Measurements from ENCODE around the gene ATP6AP2. TPM values are rescaled to one million over a fixed set of nuclear protein-coding genes. Genes with fewer than 3 reads are reported as not detected.

The ATP6AP2 gene
- total RNA-seq, 1 experiment from 2014 or later = 78.7 TPM

DNA sequence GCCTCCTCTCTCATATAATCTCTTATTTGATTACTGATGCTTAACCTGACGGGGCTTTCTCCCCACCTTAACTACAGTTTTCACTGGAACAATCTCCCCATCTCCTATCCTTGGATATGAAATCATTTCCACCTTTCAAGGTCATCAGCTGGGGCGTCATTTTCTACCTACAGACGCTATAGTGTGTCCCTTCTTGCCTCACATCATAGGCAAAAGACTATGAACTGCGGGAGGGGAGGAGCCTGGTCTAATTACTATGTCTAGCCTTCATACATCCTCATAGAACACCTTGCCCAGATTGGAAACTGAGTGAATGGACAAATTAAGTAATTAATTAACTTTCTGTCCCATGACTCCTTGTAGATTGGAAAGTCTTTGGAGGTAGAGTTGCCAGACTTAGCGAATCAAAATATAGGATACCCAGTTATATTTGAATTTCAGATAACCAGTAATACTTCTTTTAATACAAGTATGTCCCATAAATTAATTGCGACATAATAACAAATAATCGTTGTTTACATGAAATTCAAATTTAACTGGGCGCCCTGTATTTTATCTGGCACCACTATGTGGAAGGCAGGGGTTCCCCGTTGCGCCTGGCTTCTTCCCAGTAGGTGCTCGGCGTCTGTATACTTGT is 752 bp upstream of the ATP6AP2 start:
- H3K27me3 Mint-ChIP-seq (ENCODE audit: low read depth) = no peaks in the 10 kb centered on the region
- H3K36me3 Mint-ChIP-seq = no peaks in the 10 kb centered on the region
- peak; percentile 28 for ATAC-seq
- no peak for DNase-seq (ENCODE audit: low spot score)
- ChIA-PET POLR2A (no interaction called here), CTCF (interaction anchor here (0.6 to 0.8 kb wide), 2 partner anchors 36 to 796 kb away, joined by 3 read pairs; no protein-coding TSS in a partner anchor)
- TF ChIP-seq MXD4 (CRISPR knock-in tag; IDR thresholded peaks at IDR 0.05; ENCODE audit: borderline replicate concordance) (no peak), FOXP1 (CRISPR knock-in tag; IDR thresholded peaks at IDR 0.05; ENCODE audit: borderline replicate concordance) (no peak), ZNF416 (CRISPR knock-in tag; IDR thresholded peaks at IDR 0.05) (no peak), ZNF263 (CRISPR knock-in tag; IDR thresholded peaks at IDR 0.05; ENCODE audit: low read depth) (no peak), TP53 (CRISPR knock-in tag; IDR thresholded peaks at IDR 0.05) (no peak), CREM (CRISPR knock-in tag; IDR thresholded peaks at IDR 0.05) (no peak)
- TF ChIP-seq, protein P1, sequence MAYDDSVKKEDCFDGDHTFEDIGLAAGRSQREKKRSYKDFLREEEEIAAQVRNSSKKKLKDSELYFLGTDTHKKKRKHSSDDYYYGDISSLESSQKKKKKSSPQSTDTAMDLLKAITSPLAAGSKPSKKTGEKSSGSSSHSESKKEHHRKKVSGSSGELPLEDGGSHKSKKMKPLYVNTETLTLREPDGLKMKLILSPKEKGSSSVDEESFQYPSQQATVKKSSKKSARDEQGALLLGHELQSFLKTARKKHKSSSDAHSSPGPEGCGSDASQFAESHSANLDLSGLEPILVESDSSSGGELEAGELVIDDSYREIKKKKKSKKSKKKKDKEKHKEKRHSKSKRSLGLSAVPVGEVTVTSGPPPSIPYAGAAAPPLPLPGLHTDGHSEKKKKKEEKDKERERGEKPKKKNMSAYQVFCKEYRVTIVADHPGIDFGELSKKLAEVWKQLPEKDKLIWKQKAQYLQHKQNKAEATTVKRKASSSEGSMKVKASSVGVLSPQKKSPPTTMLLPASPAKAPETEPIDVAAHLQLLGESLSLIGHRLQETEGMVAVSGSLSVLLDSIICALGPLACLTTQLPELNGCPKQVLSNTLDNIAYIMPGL (CRISPR knock-in tag; IDR thresholded peaks at IDR 0.05) = no peak
- TF ChIP-seq, protein P2, sequence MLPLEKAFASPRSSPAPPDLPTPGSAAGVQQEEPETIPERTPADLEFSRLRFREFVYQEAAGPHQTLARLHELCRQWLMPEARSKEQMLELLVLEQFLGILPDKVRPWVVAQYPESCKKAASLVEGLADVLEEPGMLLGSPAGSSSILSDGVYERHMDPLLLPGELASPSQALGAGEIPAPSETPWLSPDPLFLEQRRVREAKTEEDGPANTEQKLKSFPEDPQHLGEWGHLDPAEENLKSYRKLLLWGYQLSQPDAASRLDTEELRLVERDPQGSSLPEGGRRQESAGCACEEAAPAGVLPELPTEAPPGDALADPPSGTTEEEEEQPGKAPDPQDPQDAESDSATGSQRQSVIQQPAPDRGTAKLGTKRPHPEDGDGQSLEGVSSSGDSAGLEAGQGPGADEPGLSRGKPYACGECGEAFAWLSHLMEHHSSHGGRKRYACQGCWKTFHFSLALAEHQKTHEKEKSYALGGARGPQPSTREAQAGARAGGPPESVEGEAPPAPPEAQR (CRISPR knock-in tag; IDR thresholded peaks at IDR 0.05) = no peak
- TF ChIP-seq, protein P3, sequence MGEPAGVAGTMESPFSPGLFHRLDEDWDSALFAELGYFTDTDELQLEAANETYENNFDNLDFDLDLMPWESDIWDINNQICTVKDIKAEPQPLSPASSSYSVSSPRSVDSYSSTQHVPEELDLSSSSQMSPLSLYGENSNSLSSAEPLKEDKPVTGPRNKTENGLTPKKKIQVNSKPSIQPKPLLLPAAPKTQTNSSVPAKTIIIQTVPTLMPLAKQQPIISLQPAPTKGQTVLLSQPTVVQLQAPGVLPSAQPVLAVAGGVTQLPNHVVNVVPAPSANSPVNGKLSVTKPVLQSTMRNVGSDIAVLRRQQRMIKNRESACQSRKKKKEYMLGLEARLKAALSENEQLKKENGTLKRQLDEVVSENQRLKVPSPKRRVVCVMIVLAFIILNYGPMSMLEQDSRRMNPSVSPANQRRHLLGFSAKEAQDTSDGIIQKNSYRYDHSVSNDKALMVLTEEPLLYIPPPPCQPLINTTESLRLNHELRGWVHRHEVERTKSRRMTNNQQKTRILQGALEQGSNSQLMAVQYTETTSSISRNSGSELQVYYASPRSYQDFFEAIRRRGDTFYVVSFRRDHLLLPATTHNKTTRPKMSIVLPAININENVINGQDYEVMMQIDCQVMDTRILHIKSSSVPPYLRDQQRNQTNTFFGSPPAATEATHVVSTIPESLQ (CRISPR knock-in tag; IDR thresholded peaks at IDR 0.05) = no peak
- H3K27ac Mint-ChIP-seq = peak overlapping the region; percentile 91; the same call in 1 of the 2 replicates
- peak overlapping the region; percentile 80 for H3K4me3 Mint-ChIP-seq
- no peaks in the 10 kb centered on the region for H3K9me3 Mint-ChIP-seq
- peaks cover 8% of the 10 kb centered on the region for H3K4me1 Mint-ChIP-seq

DNA sequence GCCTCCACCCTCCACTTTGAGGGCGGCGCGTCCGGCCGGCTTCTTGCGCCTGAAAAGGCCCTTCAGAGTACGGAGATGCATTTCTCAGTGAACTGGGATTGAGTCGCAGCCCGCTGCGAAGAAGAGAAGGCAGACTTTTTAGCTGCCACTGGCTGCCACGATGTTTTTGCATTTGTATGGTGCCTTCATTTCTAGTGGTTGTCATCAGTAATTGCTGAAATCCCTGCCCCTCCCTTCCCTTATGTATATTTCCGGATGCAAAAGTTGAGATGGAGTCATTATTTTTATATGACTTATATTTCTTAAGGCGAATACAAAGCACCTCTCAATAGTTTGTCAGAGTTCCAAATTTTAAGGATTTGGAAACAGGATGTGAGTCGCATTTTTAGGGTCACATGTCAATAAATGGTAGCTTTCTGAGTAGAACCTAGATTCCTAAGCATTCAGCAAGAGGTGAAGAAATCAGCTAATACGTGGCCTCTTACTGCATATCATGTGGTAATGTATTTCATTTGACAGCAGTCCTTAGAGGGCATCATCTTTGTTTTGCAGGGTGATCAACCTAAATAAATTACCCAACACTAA is 658 bp downstream of the ATP6AP2 start:
- H3K9me3 Mint-ChIP-seq = no peaks in the 10 kb centered on the region
- ATAC-seq (no peak), DNase-seq (ENCODE audit: low spot score) (no peak)
- ChIA-PET POLR2A (interaction anchor here (0.6 kb wide), 1 partner anchor 823 kb away, joined by 5 read pairs; no protein-coding TSS in a partner anchor), CTCF (interaction anchor here (1.0 to 1.6 kb wide), 2 partner anchors 37 to 67 kb away, joined by 3 to 4 read pairs; partner anchors contain the start of gene CXorf38)
- peak overlapping the region; percentile 65 for H3K4me3 Mint-ChIP-seq
- H3K4me1 Mint-ChIP-seq = peaks cover 8% of the 10 kb centered on the region
- no peaks in the 10 kb centered on the region for H3K27me3 Mint-ChIP-seq (ENCODE audit: low read depth)
- H3K27ac Mint-ChIP-seq = no peak overlapping the region
- no peaks in the 10 kb centered on the region for H3K36me3 Mint-ChIP-seq
- TF ChIP-seq ESRRA (CRISPR knock-in tag; IDR thresholded peaks at IDR 0.05; ENCODE audit: borderline replicate concordance) (no peak), TEAD4 (CRISPR knock-in tag; IDR thresholded peaks at IDR 0.05) (no peak), JAZF1 (CRISPR knock-in tag; IDR thresholded peaks at IDR 0.05) (no peak), JUN (CRISPR knock-in tag; IDR thresholded peaks at IDR 0.05) (no peak), ZNF219 (CRISPR knock-in tag; IDR thresholded peaks at IDR 0.05; ENCODE audit: borderline replicate concordance) (no peak), TEAD1 (CRISPR knock-in tag; IDR thresholded peaks at IDR 0.05) (no peak), HMGA2 (CRISPR knock-in tag; IDR thresholded peaks at IDR 0.05) (no peak), NR2C2 (CRISPR knock-in tag; IDR thresholded peaks at IDR 0.05) (no peak), GTF2I (CRISPR knock-in tag; conservative IDR thresholded peaks at IDR 0.05) (no peak), IRF2 (CRISPR knock-in tag; IDR thresholded peaks at IDR 0.05; ENCODE audit: borderline replicate concordance, low read depth) (no peak), ETV6 (CRISPR knock-in tag; IDR thresholded peaks at IDR 0.05) (no peak)
- TF ChIP-seq, protein P4, sequence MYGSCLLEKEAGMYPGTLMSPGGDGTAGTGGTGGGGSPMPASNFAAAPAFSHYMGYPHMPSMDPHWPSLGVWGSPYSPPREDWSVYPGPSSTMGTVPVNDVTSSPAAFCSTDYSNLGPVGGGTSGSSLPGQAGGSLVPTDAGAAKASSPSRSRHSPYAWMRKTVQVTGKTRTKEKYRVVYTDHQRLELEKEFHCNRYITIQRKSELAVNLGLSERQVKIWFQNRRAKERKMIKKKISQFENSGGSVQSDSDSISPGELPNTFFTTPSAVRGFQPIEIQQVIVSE (CRISPR knock-in tag; IDR thresholded peaks at IDR 0.05; ENCODE audit: borderline replicate concordance) = no peak
- TF ChIP-seq, protein P5, sequence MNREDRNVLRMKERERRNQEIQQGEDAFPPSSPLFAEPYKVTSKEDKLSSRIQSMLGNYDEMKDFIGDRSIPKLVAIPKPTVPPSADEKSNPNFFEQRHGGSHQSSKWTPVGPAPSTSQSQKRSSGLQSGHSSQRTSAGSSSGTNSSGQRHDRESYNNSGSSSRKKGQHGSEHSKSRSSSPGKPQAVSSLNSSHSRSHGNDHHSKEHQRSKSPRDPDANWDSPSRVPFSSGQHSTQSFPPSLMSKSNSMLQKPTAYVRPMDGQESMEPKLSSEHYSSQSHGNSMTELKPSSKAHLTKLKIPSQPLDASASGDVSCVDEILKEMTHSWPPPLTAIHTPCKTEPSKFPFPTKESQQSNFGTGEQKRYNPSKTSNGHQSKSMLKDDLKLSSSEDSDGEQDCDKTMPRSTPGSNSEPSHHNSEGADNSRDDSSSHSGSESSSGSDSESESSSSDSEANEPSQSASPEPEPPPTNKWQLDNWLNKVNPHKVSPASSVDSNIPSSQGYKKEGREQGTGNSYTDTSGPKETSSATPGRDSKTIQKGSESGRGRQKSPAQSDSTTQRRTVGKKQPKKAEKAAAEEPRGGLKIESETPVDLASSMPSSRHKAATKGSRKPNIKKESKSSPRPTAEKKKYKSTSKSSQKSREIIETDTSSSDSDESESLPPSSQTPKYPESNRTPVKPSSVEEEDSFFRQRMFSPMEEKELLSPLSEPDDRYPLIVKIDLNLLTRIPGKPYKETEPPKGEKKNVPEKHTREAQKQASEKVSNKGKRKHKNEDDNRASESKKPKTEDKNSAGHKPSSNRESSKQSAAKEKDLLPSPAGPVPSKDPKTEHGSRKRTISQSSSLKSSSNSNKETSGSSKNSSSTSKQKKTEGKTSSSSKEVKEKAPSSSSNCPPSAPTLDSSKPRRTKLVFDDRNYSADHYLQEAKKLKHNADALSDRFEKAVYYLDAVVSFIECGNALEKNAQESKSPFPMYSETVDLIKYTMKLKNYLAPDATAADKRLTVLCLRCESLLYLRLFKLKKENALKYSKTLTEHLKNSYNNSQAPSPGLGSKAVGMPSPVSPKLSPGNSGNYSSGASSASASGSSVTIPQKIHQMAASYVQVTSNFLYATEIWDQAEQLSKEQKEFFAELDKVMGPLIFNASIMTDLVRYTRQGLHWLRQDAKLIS (CRISPR knock-in tag; IDR thresholded peaks at IDR 0.05; ENCODE audit: borderline replicate concordance) = no peak
- TF ChIP-seq, protein P6, sequence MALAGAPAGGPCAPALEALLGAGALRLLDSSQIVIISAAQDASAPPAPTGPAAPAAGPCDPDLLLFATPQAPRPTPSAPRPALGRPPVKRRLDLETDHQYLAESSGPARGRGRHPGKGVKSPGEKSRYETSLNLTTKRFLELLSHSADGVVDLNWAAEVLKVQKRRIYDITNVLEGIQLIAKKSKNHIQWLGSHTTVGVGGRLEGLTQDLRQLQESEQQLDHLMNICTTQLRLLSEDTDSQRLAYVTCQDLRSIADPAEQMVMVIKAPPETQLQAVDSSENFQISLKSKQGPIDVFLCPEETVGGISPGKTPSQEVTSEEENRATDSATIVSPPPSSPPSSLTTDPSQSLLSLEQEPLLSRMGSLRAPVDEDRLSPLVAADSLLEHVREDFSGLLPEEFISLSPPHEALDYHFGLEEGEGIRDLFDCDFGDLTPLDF (CRISPR knock-in tag; IDR thresholded peaks at IDR 0.05) = no peak
